Gastrocnemius medialis (tissue), 4 donors: ENCODE results near the gene SPAG8. TPM values are rescaled to one million over a fixed set of nuclear protein-coding genes. Genes with fewer than 3 reads are reported as not detected.

Source experiments
- ATAC-seq, 2 donors: fragments of 150-250 bp; one replicate each; pipeline ENCODE4 v1.9.1; 2016
- DNase-seq, 2 donors: peaks; one replicate each; pipeline ENCODE4 v3.0.0-alpha.2; 2019
- H3K27ac ChIP-seq, 4 donors: fragments of 200-600 bp; sonication (generic); 1 replicate in 1 of 4; 2 replicates in 3 of 4; pipeline ENCODE4 v1.5.1; 2016 to 2018; ENCODE audit warnings: mild to moderate bottlenecking in 2 of 4, moderate library complexity in 1 of 4
- H3K27me3 ChIP-seq, 3 donors: fragments of 200-600 bp; sonication (generic) in 2 of 3; 1 replicate in 1 of 3; 2 replicates in 2 of 3; pipeline versions ENCODE4 v1.5.1 to v1.6.0; 2016 to 2019; ENCODE audit warnings: mild to moderate bottlenecking in 1 of 3, moderate library complexity in 1 of 3
- H3K36me3 ChIP-seq, 2 donors: fragments of 200-600 bp; sonication (generic) in 1 of 2; one replicate each; pipeline ENCODE4 v1.5.1; 2017 to 2018
- H3K4me1 ChIP-seq, 2 donors: fragments of 200-600 bp; sonication (generic) in 1 of 2; one replicate each; pipeline ENCODE4 v1.5.1; 2016 to 2017; ENCODE audit warnings: mild to moderate bottlenecking in 2 of 2
- H3K4me3 ChIP-seq, 4 donors: fragments of 200-600 bp; sonication (generic) in 3 of 4; 1 replicate in 1 of 4; 2 replicates in 3 of 4; pipeline ENCODE4 v1.5.1; 2016 to 2019; ENCODE audit warnings: mild to moderate bottlenecking in 2 of 4
- H3K9me3 ChIP-seq, 3 donors: fragments of 200-600 bp; sonication (generic) in 2 of 3; 1 replicate in 1 of 3; 2 replicates in 2 of 3; pipeline ENCODE4 v1.5.1; 2016 to 2019
- POLR2A ChIP-seq, 2 donors: fragments of 450-650 bp; IDR thresholded peaks; one replicate each; pipeline ENCODE4 v1.6.1; 2017; ENCODE audit warnings: antibody characterized with exemption in 2 of 2, mild to moderate bottlenecking in 2 of 2, moderate library complexity in 2 of 2
- in situ Hi-C, 4 donors: fragments of 200-750 bp; cut with MboI; loops; one replicate each; pipeline versions ENCODE4 v1.15.0 to v1.8.0; 2017; ENCODE audit warnings: low sequenced_read_pairs in 4 of 4
- intact Hi-C: fragments of 100-400 bp; cut with DNase I; formaldehyde crosslinking; loops from one replicate; pipeline ENCODE4 v1.15.1; 2023; ENCODE audit warnings: low total_unique reads
- total RNA-seq, 4 donors: library from RNA; depleted of rRNA; stranded (reverse); fragments of >200 nt; gene quantifications; one replicate each; pipeline versions ENCODE4 v1.1.0 to v1.2.3, GENCODE V29; 2016
- TF ChIP-seq, protein P1 (sequence below), 5 experiments: fragments of 450-650 bp in 3 of 5; fragments of 200-600 bp in 2 of 5; sonication (generic) in 2 of 5; IDR thresholded peaks in 4 of 5; conservative IDR thresholded peaks in 1 of 5; 1 replicate in 4 of 5; 2 replicates in 1 of 5; pipeline ENCODE4 v1.5.1; 2016 to 2019; ENCODE audit warnings: antibody characterized with exemption in 5 of 5, mild to moderate bottlenecking in 3 of 5, moderate library complexity in 3 of 5

SPAG8 gene
- total RNA-seq, 4 donors from 2014 or later, result 0.53 to 0.61 TPM; not detected in 2

DNA sequence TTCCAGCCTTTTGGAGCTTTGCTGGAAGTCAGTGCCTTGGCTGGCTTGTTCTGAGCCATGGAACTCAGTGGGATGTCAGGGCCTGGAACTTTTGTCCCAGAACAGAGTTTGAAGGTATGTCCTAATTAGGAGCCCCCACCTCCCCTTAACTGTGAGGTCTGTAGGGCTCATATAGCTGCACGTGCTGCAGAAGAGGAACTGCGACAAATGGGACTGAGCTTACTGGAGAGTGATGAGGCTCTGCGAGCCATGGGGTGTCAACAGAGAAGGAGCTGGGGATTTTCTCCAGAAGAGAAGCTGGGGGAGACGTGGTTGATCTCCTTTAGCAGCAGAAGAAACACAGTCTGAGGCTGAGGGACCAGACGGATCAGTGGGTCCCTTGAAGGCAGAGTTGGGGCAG is 27.9 kb upstream of the SPAG8 start:
- no peaks in the 10 kb centered on the region for H3K27me3 ChIP-seq
- no peak overlapping the region for H3K4me3 ChIP-seq
- in situ Hi-C loops, result no loop called here
- no peaks in the 10 kb centered on the region for H3K9me3 ChIP-seq
- ATAC-seq (no peak), DNase-seq (no peak)
- H3K4me1 ChIP-seq, result peaks cover 9 to 15% of the 10 kb centered on the region in 2 donors
- no peak for TF ChIP-seq POLR2A (IDR thresholded peaks at IDR 0.05)
- intact Hi-C loops, result no loop called here
- no peaks in the 10 kb centered on the region for H3K36me3 ChIP-seq
- H3K27ac ChIP-seq, result no peak overlapping the region

DNA sequence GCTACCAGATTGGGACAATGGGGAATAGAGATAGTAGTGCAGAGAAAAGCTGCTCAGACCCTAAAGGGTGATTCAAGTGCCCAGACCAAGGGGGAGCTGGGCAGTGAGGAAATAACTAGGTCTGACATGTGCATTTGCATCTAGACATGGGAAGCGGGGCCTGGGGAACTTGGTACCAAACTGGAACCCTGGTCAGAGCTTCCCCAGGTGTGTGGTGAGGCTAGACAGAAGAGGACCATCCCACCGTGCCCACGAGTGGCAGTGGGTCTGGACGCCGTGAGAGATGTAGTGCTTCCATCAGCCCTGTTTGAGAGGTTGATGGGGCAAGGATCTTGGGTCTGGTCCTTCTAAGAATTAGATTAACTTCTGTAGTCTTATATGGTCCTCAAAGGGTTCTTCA is 24.5 kb upstream of the SPAG8 start:
- peaks cover 28 to 43% of the 10 kb centered on the region in 2 donors for H3K4me1 ChIP-seq
- H3K4me3 ChIP-seq, result no peak overlapping the region
- DNase-seq, result no peak
- no peak for ATAC-seq
- H3K36me3 ChIP-seq, result no peaks in the 10 kb centered on the region
- no peak for TF ChIP-seq POLR2A (IDR thresholded peaks at IDR 0.05)
- TF ChIP-seq, protein P1, sequence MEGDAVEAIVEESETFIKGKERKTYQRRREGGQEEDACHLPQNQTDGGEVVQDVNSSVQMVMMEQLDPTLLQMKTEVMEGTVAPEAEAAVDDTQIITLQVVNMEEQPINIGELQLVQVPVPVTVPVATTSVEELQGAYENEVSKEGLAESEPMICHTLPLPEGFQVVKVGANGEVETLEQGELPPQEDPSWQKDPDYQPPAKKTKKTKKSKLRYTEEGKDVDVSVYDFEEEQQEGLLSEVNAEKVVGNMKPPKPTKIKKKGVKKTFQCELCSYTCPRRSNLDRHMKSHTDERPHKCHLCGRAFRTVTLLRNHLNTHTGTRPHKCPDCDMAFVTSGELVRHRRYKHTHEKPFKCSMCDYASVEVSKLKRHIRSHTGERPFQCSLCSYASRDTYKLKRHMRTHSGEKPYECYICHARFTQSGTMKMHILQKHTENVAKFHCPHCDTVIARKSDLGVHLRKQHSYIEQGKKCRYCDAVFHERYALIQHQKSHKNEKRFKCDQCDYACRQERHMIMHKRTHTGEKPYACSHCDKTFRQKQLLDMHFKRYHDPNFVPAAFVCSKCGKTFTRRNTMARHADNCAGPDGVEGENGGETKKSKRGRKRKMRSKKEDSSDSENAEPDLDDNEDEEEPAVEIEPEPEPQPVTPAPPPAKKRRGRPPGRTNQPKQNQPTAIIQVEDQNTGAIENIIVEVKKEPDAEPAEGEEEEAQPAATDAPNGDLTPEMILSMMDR (IDR thresholded peaks at IDR 0.05 in 4 of 5, conservative IDR thresholded peaks at IDR 0.05 in 1 of 5), result no peak
- H3K27ac ChIP-seq, result no peak overlapping the region
- in situ Hi-C loops (no loop called here), intact Hi-C loops (no loop called here)
- no peaks in the 10 kb centered on the region for H3K9me3 ChIP-seq
- no peaks in the 10 kb centered on the region for H3K27me3 ChIP-seq

DNA sequence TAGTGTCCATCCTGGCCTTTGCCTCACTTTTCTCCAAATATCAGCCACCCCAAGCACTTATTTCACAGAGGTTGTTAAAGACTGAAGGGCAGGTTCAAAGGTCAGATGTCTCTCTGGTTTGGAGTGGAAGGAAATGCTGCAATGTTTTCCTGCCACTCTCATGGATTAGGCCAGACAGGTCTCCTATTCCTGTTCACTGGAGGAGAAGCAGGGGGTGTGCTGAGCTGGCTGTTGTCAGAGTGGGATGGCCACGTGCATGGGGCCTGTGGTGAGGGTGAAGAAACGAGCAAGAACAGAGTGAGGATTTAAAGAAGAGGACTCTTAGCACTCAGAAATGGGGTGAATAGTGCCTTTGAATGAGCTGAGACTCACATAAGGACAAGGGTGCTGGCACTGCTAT is 23.7 kb upstream of the SPAG8 start:
- Histone ChIP-seq H3K4me3 (no peak overlapping the region), H3K36me3 (no peaks in the 10 kb centered on the region), H3K9me3 (no peaks in the 10 kb centered on the region), H3K27ac (no peak overlapping the region), H3K27me3 (no peaks in the 10 kb centered on the region), H3K4me1 (peaks cover 30 to 51% of the 10 kb centered on the region in 2 donors)
- DNase-seq (no peak), ATAC-seq (no peak)
- in situ Hi-C loops, result no loop called here
- intact Hi-C loops, result no loop called here
- TF ChIP-seq, protein P1 (IDR thresholded peaks at IDR 0.05 in 4 of 5, conservative IDR thresholded peaks at IDR 0.05 in 1 of 5), result no peak
- no peak for TF ChIP-seq POLR2A (IDR thresholded peaks at IDR 0.05)

DNA sequence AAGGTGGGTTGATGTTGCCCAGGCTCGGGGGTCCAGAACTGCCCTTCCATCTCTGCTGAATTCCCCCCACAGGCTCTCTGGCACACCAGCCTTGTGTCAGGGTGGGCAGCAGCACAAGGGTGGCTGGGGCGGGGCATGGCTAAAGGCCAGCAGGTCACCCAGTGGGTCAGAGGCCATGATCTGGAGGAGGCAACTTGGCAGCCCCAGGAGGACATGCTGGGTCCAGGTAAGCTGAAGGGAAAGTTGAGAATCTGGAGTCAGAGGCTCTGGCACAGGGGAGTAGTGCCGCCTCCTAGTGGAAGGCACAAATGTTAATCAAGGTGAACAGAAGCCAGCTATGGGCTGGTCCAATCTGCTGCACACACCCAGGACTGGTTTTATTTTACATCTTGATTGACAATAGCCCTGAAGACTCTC is 23.2 kb upstream of the SPAG8 start:
- Histone ChIP-seq H3K27me3 (no peaks in the 10 kb centered on the region), H3K27ac (peak overlapping the region in 3 of 4 donors; percentile 59 to 75 (median 68)), H3K4me3 (no peak overlapping the region), H3K36me3 (no peaks in the 10 kb centered on the region), H3K4me1 (peaks cover 35 to 57% of the 10 kb centered on the region in 2 donors), H3K9me3 (no peaks in the 10 kb centered on the region)
- in situ Hi-C loops (no loop called here), intact Hi-C loops (no loop called here)
- DNase-seq (no peak), ATAC-seq (peak in 1 of 2 donors; percentile 40)
- TF ChIP-seq, protein P1 (IDR thresholded peaks at IDR 0.05 in 4 of 5, conservative IDR thresholded peaks at IDR 0.05 in 1 of 5), result no peak
- TF ChIP-seq POLR2A (IDR thresholded peaks at IDR 0.05), result no peak

DNA sequence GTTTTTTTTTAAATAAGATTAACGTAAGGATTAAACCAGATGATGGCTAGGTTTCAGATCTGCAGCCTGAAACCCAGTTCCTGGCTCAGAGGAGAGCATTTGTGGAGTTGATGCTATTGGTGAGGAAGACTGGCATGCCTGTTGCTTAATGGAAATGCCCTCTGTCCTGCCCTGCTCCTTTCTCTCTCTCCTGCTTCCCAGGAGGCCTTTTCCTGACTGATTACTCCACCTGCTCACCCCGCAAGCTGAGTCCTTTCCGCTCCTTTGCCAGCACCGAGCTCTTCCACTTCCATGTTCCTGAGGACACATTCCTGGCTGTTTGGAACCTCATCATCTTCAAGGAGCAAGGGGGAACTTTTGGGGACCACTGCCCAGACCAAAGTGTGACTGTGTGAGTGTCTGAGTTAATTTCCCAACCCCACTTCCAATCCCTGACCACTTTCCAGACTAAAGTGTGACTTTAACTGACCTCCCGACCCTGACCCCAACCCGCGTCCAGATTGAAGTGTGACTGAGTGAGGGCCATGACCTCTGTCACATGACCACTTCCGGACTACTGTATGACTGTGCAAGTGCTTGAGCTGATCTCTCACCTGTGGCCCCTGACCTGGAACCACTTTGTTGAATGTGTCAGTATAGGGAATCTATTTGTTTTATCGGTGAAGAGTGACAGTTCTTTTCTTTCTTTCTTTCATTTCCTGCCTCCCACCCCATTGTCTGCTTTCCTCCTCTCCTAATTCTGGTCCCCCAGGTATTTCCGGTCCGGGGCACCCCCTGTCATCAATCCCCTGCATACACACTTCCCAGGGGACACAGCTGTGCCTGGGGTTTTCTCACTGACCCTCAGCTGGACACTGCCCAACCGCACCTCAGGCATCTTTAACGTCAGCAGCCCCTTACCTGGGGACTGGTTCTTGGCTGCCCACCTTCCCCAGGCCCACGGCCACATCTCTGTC is 22.5 kb upstream of the SPAG8 start:
- Histone ChIP-seq H3K36me3 (no peaks in the 10 kb centered on the region), H3K4me3 (no peak overlapping the region), H3K27me3 (no peaks in the 10 kb centered on the region), H3K4me1 (peaks cover 42 to 64% of the 10 kb centered on the region in 2 donors), H3K9me3 (no peaks in the 10 kb centered on the region), H3K27ac (peak overlapping the region; percentile 59 to 75 (median 66))
- TF ChIP-seq, protein P1 (IDR thresholded peaks at IDR 0.05 in 4 of 5, conservative IDR thresholded peaks at IDR 0.05 in 1 of 5), result no peak
- TF ChIP-seq POLR2A (IDR thresholded peaks at IDR 0.05), result no peak
- intact Hi-C loops, result no loop called here
- in situ Hi-C loops, result no loop called here
- peak in 1 of 2 donors; percentile 29 for ATAC-seq
- no peak for DNase-seq
